ENCODE results near the gene GABBR2. TPM values are rescaled to one million over a fixed set of nuclear protein-coding genes. Genes with fewer than 3 reads are reported as not detected.
"Not testable (repeated sequence)": the region's sequence is repeated elsewhere in the genome, so short reads cannot be mapped to it uniquely, and the experiment has no call there.

GABBR2 gene
- total RNA-seq, 1 donor from 2014 or later = 0.24 TPM

GRCh38 chr9:98468567-98469239 lies 240.0 kb downstream of the GABBR2 start:
- no peak for ATAC-seq
- Histone ChIP-seq H3K27ac (no peak overlapping the region), H3K4me1 (no peaks in the 10 kb centered on the region), H3K9me3 (no peaks in the 10 kb centered on the region), H3K27me3 (ENCODE audit: low read depth) (no peaks in the 10 kb centered on the region), H3K36me3 (no peaks in the 10 kb centered on the region), H3K4me3 (no peak overlapping the region)
- TF ChIP-seq, protein P1, sequence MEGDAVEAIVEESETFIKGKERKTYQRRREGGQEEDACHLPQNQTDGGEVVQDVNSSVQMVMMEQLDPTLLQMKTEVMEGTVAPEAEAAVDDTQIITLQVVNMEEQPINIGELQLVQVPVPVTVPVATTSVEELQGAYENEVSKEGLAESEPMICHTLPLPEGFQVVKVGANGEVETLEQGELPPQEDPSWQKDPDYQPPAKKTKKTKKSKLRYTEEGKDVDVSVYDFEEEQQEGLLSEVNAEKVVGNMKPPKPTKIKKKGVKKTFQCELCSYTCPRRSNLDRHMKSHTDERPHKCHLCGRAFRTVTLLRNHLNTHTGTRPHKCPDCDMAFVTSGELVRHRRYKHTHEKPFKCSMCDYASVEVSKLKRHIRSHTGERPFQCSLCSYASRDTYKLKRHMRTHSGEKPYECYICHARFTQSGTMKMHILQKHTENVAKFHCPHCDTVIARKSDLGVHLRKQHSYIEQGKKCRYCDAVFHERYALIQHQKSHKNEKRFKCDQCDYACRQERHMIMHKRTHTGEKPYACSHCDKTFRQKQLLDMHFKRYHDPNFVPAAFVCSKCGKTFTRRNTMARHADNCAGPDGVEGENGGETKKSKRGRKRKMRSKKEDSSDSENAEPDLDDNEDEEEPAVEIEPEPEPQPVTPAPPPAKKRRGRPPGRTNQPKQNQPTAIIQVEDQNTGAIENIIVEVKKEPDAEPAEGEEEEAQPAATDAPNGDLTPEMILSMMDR (IDR thresholded peaks at IDR 0.05) = no peak
- DNase-seq = no peak
- intact Hi-C loops (cut with DNase I) = no loop called here

DNA sequence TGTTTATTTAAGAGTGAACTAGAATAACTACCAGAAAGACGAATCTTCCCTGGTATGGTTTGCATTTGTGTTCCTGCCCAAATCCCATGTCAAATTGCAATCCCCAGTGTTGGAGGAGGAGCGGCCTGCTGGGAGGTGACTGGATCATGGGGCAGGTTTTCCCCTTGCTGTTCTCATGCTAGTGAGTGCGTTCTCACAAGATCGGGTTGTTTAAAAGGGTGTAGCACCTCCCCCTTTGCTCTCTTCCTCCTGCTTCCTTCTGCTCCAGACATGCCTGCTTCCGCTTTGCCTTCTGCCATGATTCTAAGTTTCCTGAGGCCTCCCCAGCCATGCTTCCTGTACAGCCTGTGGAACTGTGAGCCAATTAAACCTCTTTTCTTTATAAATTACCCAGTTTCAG lies 242.9 kb downstream of the GABBR2 start:
- no peak for ATAC-seq
- no peaks in the 10 kb centered on the region for H3K27me3 ChIP-seq (ENCODE audit: low read depth)
- H3K9me3 ChIP-seq = peaks cover 16% of the 10 kb centered on the region
- H3K36me3 ChIP-seq = no peaks in the 10 kb centered on the region
- DNase-seq = no peak
- intact Hi-C loops (cut with DNase I) = no loop called here
- H3K4me3 ChIP-seq = no peak overlapping the region
- TF ChIP-seq, protein P1 (IDR thresholded peaks at IDR 0.05) = no peak
- H3K27ac ChIP-seq = no peak overlapping the region
- no peaks in the 10 kb centered on the region for H3K4me1 ChIP-seq

DNA sequence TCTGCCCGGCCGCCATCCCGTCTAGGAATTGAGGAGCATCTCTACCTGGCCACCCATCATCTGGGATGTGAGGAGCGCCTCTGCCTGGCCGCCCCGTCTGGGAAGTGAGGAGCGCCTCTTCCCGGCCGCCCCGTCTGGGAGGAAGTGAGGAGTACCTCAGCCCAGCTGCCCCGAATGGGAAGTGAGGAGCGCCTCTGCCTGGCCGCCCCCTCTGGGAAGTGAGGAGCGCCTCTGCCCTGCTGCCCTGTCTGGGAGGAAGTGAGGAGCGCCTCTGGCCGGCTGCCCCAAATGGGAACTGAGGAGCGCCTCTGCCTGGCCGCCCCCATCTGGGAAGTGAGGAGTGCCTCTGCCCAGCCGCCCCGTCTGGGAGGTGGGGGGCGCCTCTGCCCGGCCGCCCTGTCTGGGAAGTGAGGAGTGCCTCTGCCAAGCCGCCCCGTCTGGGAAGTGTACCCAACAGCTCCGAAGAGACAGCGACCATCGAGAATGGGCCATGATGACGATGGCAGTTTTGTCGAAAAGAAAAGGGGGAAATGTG lies 244.5 kb downstream of the GABBR2 start:
- ATAC-seq; DNase-seq; H3K27me3 ChIP-seq (ENCODE audit: low read depth); H3K4me1 ChIP-seq; H3K27ac ChIP-seq; H3K4me3 ChIP-seq; H3K36me3 ChIP-seq; intact Hi-C loops (cut with DNase I): not testable (repeated sequence)
- peaks cover 26% of the 10 kb centered on the region for H3K9me3 ChIP-seq

- H3K9me3 ChIP-seq = peaks cover 26% of the 10 kb centered on the region
- H3K27ac ChIP-seq = no peak overlapping the region
- no peaks in the 10 kb centered on the region for H3K36me3 ChIP-seq
- H3K27me3 ChIP-seq (ENCODE audit: low read depth) = no peaks in the 10 kb centered on the region
- no peaks in the 10 kb centered on the region for H3K4me1 ChIP-seq
- no peak for ATAC-seq
- intact Hi-C loops (cut with DNase I) = no loop called here
- DNase-seq = no peak
- no peak overlapping the region for H3K4me3 ChIP-seq
- TF ChIP-seq, protein P1 (IDR thresholded peaks at IDR 0.05) = no peak
Measured at GRCh38 chr9:98462310-98462709, 246.4 kb downstream of the GABBR2 start.

DNA sequence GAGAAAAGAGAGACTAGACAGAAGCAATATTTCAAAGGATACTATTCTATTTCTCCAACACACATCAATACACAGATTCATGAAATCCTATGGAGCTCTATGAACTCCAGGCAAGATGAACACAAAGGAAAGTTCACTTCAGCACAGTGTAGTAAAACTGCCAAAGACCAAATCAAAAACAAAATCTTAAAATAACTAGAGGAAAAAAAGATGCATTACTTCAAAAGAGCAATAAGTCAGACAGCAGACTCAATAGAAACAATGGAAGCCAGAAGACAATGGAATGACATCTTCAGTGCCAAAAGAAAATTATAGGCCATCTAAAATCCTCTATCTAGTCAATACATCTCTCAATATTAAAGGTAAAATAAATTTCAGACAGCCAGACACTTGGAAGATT lies 248.0 kb downstream of the GABBR2 start:
- Histone ChIP-seq H3K36me3 (no peaks in the 10 kb centered on the region), H3K27ac (no peak overlapping the region)

More for the DNA sequence above, 248.0 kb downstream of the GABBR2 start:
- Histone ChIP-seq H3K4me1 (no peaks in the 10 kb centered on the region), H3K9me3 (peaks cover 26% of the 10 kb centered on the region), H3K27me3 (ENCODE audit: low read depth) (no peaks in the 10 kb centered on the region), H3K4me3 (no peak overlapping the region)
- ATAC-seq (no peak), DNase-seq (no peak)
- TF ChIP-seq, protein P1 (IDR thresholded peaks at IDR 0.05) = no peak
- intact Hi-C loops (cut with DNase I) = no loop called here

Data from lower lobe of right lung (tissue), 2 donors.